ENCODE results near the gene CCDC167.
"Not testable (repeated sequence)": the region's sequence is repeated elsewhere in the genome, so short reads cannot be mapped to it uniquely, and the experiment has no call there.

The CCDC167 gene

GRCh38 chr6:37511201-37511600 is 11.5 kb upstream of the CCDC167 start:
- DNase-seq (ENCODE audit: low spot score): no peak

- no peak for DNase-seq (ENCODE audit: low spot score)
Observed at GRCh38 chr6:37507690-37508421, 8.2 kb upstream of the CCDC167 start.

GRCh38 chr6:37507077-37507476 is 7.4 kb upstream of the CCDC167 start:
- DNase-seq (ENCODE audit: low spot score): no peak

- no peak for DNase-seq (ENCODE audit: low spot score)
Observed at GRCh38 chr6:37506479-37506878, 6.8 kb upstream of the CCDC167 start.

- no peak for DNase-seq (ENCODE audit: low spot score)
Observed at GRCh38 chr6:37504024-37504423, 4.3 kb upstream of the CCDC167 start.

- no peak for DNase-seq (ENCODE audit: low spot score)
Observed at GRCh38 chr6:37503309-37503965, 3.7 kb upstream of the CCDC167 start.

- no peak for DNase-seq (ENCODE audit: low spot score)
Observed at GRCh38 chr6:37502703-37503291, 3.1 kb upstream of the CCDC167 start.

GRCh38 chr6:37501632-37502491 is 2.2 kb upstream of the CCDC167 start:
- DNase-seq (ENCODE audit: low spot score): no peak

GRCh38 chr6:37500904-37501303 is 1.2 kb upstream of the CCDC167 start:
- DNase-seq (ENCODE audit: low spot score): not testable (repeated sequence)

GRCh38 chr6:37500294-37500608 is 558 bp upstream of the CCDC167 start:
- no peak for DNase-seq (ENCODE audit: low spot score)

GRCh38 chr6:37496951-37497885 is 2.5 kb downstream of the CCDC167 start:
- DNase-seq (ENCODE audit: low spot score): no peak

- DNase-seq (ENCODE audit: low spot score): no peak
Observed at GRCh38 chr6:37495244-37495934, 4.3 kb downstream of the CCDC167 start.

GRCh38 chr6:37493661-37493995 is 6.1 kb downstream of the CCDC167 start:
- no peak for DNase-seq (ENCODE audit: low spot score)

- no peak for DNase-seq (ENCODE audit: low spot score)
Observed at GRCh38 chr6:37492991-37493660, 6.6 kb downstream of the CCDC167 start.

- no peak for DNase-seq (ENCODE audit: low spot score)
Observed at GRCh38 chr6:37492236-37492972, 7.3 kb downstream of the CCDC167 start.

GRCh38 chr6:37491830-37492208 is 7.9 kb downstream of the CCDC167 start:
- no peak for DNase-seq (ENCODE audit: low spot score)

- DNase-seq (ENCODE audit: low spot score): no peak
Observed at GRCh38 chr6:37491171-37491829, 8.4 kb downstream of the CCDC167 start.

GRCh38 chr6:37490536-37491170 is 9.0 kb downstream of the CCDC167 start:
- no peak for DNase-seq (ENCODE audit: low spot score)
